GM18508 (cell line): ENCODE results near the gene GPR25.

Source experiments
- ATAC-seq: cut with Tn5 transposase; IDR thresholded peaks from one replicate; pipeline ENCODE4 v1.9.1; 2021; ENCODE audit warnings: moderate number of reproducible peaks; ENCODE audit not compliant: insufficient read depth, unreplicated experiment

GPR25 gene

DNA sequence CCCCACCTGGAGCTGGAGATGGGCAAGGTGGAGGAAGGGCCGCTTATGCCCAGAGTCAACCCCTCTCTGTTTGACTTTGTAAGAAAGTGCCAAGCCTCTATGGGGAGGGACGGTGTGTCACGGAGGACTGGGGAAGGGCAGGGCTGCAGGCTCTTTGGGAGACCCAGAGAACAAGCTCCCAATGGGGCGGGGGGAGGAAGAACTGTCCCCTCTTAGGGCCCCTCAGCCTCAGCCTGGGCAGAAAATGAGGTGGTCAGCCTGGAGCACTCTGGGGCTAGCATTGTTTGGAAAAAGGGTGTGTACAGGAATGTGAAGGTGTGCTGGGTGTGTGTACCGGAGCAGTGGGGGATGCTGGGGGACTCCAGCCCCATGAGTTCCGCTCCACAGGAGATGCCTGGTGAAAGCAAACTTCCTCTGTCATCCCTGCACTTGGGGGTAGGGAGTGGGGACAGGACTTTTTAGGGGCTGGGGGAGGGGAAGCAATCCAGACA, 20.7 kb downstream of the GPR25 start:
- no peak for ATAC-seq

DNA sequence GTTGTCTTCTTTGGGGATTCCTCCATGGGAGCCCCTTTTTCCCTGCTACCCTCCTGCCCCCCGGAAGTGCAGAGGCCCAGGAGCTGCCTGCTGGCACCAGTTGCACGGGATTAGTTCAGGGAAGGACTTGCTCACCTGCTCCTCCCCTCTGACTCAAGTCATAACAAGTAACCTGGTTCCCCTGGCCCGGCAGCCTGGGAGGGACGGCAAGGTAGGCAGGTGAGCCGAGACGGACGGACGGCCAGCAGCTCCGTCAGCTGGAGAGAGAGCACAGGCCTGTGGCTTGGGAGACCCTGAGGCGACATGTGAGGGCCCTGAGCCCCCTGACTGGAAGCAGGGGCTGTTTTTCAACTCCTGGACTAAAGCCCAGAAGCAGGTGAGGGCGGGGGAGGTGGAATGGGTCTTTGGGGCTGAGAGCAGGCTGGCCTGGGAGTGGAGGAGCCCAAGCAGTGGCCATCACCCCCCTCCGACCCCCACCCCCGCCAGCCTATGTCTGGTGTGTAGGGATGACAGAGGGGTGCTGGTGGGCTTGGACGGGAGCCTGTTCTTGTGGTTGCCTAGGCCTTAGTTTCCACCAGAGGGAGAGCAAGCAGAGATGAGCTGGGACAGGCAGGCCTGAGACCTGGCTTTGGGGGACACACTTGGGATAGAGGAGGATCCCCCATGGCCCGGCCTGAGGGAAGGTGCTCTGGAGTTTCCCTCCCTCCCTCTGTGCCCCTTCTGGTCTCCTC, 22.1 kb downstream of the GPR25 start, which contains the start of gene INAVA:
Gene INAVA (plus strand): TSS at position 189 of the 731 bp plus-strand sequence. CDS start 3,501 bp downstream, outside the sequence.
- no peak for ATAC-seq

DNA sequence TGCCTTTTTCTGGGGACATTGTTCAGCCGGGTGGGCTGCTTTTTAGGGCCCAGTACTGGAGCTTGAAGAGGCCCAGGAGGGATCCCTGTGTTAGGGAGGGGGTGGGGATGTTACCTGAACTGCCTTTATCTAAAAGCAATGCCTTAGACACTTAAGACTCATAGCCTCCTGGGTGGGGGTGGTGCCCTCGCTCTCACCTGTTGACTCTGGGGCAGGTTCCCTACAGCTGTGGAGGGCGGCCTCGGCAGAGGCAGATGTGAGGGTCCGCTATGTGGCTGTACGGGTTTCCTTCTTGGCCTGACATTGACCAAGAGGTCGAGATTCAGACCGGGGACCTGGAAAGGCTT, 22.6 kb downstream of the GPR25 start:
- no peak for ATAC-seq

DNA sequence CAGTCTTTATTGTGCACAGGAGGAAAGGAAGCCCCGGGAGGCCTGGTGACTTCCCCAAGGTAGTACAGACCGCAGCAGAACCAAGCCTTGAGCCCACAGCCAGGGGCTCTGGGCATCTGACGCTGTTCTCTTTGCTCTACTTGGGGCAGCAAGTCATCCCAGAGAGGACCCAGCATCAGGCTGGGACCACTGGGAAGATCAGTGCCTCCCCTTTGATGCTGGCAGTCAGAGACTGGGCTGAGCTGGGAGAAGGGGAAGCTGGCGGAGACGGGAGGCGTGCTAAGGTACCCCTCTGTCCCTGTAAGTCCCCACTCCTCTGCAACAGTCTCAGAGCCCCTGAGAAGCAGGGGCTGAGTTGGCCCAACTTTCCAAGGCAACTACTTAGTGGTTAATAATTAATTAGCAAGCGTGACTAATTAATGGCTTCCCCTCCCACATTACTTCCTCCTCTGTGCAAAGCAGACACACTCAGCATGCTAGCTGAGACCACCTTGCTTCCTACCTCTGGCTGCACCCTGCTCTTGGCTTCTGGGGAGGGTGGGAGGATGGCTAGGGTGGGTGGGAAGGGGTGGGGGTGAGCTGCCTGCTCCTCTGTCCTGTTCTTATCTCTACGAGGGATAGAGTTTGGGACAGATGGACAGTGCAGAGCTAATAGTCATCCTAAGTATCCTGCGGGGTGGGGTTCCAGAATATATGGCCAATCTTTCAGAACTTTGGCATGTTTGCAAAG, 23.2 kb downstream of the GPR25 start:
- ATAC-seq, result peak; percentile 59

DNA sequence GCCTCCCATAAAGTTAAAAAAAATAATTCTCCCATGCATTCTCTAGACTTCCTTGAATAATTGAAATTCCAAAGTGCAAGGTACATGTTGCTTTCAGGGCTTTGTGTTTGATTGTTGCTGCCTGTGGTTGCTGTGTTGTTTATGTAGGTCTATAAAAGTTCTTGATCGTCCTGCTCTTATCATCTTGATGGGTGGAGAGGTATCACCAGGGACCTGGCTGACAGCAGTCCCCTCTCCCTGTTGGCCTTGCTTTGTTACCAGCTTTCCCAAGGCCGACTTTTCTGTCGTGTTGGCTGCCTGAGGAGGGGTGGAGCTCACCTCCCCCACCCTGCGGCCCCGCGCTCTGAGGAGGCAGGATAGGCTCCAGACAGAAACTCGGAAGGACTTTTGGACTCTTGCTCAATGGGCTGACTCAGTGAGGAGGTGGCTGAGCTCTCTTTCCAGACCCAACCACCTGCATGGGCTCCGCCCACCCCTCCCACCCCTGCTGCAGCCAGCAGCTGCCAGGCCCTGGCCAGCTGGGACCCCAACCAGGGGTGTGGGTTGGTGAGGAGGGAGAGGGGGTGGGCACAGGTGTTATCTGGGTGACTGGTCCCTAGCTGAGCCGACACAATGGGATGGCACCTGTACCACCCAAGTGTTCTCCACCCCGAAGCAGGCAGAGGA, 23.9 kb downstream of the GPR25 start:
- no peak for ATAC-seq

DNA sequence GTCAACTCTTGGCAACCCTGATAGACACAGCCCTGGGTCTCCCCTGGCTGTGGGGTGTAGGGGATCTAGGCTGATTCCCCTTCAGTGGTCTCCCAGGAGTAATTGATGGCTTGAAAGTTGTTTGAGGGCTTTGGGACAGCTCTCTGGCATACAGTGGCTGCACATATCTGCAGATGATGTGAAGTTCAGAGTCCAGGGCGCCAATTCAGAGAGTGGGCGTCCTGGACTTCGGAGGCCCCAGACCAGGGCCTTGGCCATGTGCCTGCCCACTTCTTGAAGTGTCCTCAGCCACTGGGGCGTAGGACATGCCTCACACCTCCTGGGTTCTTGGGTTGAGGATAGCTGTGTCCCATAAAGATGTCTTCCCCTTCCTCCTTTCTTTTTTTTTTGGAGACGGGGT, 24.5 kb downstream of the GPR25 start:
- ATAC-seq, result no peak

DNA sequence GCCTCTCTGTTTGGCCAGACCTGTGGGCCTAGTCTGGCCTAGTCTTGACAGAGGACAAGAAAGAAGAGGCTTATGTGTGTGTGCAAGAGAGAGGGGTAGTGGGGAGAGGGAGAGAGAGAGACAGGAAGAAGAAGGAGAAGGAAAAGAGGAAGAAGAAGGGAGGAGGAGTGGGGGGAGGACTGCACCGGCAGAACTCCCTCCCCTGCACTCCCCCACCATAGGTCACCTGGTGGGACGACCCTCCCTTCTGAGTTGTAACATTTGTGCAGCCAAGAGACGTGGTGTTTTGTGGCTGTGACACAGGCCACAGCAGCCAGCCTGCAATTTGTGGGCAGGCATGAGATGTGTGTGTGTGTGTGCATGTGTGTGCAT, 26.2 kb downstream of the GPR25 start:
- no peak for ATAC-seq

DNA sequence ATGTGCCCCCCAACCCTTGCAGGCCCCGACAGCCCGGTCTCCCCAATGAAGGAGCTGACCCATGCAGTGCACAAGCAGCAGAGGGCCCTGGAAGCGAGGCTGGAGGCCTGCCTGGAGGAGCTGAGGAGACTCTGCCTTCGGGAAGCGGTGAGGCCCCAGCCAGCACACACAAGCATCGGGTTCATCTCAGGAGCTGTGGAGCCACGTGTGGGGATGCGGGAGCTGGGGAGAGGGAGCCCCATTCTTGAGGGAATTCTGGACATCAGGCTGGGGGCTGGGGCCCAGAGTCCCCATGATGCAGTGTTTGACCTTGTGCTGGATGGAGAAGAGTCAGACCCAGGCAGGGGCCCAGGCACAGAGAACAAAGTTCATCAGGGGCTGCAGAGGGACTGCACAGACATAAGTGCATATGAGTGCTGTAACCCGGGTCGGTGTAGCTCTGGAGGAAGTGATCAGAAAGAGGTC, 26.7 kb downstream of the GPR25 start:
- ATAC-seq, result no peak

DNA sequence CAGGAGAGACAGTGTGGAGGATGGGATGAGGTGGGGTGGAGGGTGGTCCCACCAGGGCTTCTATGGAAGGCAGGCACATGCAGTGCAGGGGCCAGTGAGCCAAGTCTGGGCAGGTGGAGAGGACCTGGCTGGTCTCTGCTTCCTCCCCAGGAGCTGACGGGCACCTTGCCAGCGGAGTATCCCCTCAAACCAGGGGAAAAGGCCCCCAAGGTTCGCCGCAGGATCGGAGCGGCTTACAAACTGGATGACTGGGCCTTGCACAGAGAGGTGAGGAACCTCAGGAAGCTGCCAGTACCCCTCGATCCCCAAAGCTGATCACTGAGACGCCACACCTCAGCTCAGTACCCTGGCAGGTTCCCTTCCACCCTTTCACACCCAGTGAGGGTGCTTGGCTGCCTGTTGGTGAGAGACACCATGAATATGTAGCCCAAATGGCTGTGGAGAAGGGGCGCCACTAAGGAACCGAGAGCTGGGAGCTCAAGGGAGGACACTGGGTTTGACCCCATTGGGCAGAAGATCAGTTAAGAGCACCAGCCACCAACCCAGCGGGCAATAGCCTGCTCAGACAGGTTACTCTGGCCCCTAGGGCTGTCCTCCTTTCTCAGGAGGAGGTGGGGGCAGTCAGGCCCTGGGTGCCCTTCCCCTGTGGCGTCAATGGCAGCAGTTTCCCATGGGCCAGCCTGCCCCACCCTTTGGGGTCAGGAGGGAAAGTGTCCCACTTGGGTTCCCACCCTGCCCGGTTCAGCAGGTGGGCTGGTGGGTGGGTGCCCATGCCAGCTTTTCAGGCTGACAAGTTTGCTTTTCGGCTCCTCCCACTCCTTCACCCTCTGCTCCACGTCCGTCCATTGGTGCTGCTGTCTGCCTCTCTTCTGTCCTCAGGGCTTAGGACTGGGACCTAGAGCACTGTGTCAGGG, 27.4 kb downstream of the GPR25 start:
- no peak for ATAC-seq

DNA sequence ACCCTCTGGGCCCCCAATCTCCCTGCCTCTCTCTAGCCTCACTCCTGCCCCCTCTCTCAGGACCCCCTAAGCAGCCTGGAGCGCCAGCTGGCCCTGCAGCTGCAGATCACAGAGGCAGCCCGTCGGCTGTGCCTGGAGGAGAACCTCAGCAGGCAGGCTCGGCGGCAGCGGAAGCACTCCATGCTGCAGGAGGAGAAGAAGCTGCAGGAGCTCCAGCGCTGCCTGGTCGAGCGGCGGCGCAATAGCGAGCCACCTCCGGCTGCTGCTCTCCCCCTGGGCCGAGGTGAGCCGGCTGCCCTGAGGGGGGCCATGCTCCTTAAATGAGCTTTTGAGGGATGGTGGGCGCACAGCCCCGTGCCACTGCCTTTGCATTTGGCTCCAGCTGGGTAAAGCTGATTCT, 28.1 kb downstream of the GPR25 start:
- no peak for ATAC-seq

DNA sequence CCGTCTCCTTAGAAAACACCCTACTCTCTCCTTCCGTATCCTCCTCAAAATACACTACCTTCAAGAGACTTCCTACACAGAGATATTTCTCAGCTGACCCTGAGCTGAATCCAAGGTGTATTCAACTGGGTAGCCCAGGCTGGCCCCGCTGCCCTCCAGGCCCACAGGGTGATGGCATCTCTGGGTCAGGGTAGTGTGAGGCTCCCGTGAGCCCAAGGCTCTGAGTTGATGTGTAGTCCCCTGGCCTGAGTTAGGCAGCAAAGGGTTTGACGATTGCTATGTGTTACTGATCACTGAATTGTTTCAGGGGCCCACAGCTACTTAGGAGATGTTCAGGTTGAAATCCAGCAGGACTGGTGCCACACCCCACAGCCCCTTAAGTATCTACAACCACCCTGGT, 28.6 kb downstream of the GPR25 start:
- ATAC-seq, result no peak

DNA sequence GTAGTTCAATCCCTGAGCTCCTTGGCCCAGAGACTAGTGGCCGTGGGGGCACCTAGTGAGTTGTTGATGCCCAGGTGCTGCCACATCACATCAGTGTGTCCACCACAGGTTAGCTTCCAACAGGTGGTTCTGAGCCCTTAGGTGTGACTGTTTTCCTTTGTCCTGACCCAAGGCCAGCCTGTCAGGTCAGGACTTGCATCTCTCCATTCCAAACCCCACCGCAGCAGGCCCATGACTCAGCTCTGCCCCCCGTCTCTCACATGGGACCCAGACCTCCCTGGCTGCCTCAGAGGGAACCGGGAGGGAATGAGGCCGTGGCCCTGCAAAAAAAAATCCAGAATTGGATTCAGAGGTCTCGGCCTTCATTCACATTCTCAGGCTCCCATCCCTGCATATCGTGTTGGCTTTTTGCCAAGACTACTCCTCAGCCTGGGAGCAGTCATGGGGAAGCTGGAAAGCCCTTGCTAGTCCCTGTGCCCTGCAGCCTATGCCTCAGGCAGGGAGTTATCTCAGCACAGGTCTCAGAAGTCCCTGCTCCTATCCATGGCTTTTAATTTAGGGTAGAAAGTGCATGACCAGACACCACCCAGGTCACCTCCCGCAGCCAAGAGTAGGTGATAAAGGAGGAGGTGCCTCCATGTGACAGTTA, 29.1 kb downstream of the GPR25 start:
- no peak for ATAC-seq

DNA sequence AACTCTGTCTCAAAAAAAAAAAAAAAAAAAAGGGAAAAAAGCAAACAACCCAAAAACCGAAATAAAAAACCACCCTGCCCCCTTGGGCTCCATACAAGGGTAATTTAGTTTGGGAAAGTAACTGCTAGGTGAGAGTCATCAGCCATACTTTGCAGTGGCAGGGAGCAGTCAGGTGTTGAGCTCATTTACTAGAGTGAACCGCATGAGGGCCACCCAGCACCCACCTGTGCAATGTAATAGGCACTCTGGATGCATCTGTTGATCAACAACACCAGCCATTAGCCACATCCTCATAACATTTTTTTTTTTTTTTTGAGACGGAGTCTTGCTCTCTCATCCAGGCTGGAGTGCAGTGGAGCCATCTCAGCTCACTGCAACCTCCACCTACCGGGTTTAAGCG, 31.0 kb downstream of the GPR25 start:
- no peak for ATAC-seq

DNA sequence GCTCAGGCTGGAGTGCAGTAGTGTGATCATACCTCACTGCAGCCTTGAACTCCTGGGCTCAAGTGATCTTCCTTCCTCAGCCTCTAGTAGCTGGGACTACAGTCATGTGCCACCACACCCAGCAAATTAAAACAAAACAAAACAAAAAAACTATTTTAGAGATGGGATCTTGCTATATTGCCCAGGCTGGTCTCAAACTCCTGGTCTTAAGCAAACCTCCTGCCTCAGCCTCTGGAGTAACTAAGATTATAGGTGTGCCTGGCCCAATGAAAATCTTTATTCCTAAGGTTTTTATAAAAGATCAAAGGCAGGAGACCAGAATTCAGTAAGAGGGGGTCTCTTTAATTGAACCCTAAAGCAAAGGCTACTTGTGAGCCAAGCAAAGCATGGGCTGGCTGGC, 32.0 kb downstream of the GPR25 start:
- no peak for ATAC-seq

DNA sequence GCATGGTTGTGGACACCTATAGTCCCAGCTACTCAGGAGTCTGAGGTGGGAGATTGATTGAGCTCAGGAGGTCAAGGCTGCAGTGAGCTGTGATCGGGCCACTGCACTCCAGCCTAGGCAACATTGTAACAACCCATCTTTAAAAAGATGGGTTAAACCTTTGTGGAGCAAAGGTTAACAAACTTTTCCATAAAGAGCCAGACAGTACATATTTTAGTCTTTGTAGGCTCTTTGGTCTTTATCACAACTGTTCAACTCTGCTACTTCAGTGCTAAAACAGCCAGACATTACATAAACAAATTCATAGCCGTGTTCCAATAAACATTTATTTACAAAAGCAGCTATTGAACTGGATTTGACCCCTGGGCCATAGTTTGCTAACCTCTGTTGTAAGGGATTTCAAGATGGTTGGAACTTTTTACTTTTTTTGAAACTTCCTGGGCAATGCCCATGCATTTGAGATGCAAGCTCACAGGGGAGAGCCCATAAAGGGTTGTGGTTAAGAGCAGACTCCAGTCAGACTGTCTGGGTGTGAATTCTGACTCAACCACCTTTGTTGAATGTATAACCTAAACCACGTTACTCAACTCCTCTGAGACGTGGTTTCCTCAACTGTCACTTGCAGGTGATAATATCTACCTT, 32.8 kb downstream of the GPR25 start:
- peak; percentile 37 for ATAC-seq

DNA sequence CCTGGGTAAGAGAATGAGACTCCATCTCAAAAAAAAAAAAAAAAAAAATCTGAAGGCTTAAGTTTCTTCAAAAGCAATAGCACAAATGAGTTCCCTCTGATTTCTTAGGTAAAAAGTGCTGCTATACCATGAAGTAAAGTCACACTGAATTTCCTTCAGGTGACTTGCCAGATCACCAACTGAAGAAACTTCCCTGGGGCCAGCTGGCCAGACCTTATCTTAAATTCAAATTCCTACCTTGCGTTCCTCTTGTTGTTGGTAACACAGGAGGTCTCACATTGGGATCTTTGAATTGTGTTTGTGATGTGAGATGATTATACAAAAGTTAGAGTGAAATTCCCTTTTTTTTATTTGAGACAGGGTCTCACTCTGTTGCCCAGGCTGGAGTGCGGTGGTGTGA, 33.7 kb downstream of the GPR25 start:
- no peak for ATAC-seq

DNA sequence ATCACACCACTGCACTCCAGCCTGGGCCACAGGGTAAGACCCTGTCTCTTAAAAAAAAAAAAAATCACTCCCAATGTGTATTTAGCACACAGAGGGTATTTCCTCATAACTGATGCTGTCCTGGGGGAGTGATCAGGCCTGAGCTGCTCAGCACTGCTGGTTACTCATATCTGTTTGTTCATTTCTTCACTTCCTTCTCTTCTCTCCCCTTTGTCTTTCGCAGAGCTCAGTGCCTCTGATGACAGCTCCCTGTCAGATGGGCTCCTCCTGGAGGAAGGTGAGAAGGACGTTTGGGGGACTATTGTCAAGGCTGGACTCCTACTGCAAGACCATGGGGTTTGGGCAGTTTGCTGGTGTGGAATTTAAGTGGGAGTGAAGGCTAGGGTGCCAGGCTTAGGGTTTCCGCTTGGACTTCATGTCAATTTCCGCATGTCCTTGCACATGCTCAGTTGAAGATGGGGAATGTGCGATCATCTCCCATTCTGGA, 34.9 kb downstream of the GPR25 start:
- ATAC-seq, result peak; percentile 59

DNA sequence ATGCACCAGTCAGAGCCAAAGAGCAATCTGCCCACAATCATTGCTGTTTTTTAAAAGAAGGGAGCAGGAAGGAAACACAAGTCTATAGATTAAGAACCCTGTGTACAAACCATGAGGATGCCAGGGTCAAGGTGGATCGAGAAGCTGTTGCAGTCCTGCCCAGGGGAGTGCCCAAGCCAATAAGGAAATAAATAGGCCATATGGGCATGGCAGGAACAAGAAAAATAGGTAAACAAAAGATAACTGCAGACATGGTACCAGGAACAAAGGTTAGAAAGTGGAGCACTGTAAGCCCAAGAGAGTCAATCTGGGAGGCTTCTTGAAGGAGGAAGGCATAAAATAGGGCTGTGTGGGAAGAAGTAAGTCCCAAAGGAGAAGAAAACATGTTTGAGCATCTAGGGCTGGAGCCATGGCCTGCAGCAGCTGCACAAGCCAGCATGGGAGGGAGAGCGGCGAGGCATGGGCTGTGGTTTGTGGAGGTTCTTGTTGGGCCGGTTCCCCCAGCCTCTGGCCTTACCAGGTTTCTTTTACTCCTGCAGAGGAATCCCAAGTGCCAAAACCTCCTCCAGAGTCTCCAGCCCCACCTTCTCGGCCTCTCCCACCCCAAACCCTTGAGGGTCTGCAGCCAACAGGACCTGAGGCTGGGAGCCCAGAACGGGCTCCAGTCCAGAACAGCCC, 35.5 kb downstream of the GPR25 start:
- no peak for ATAC-seq

DNA sequence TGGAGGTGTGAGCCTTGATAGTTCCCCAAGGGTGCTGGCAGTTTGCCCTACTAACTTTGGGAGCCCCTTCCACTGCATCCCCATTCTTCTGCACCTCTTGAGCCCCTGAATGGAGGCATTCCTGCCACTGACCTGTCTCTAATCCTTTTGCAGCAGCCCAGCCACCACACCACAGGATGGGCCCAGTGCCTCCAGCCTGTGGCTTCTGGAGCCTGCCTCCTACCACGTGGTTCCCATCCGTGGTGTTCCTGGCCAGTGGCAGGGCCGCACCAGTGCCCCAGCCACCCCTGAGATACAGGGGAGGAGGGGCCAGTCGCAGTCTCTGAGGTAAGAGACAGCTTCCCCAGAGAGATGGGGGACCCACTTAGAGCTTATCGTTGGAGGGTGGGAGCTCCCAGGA, 36.3 kb downstream of the GPR25 start:
- ATAC-seq, result no peak
